ENCODE results near the gene SRSF4. TPM values are rescaled to one million over a fixed set of nuclear protein-coding genes. Genes with fewer than 3 reads are reported as not detected.

Gene SRSF4
- total and polyA plus RNA-seq, 8 donors = 66.0 to 138 (median 120) TPM

GRCh38 chr1:29210278-29211085 lies 28.8 kb upstream of the SRSF4 start:
- TF ChIP-seq CTCF (IDR thresholded peaks at IDR 0.05) = no peak
- peaks cover 0 to 56% of the 10 kb centered on the region in 2 donors for H3K36me3 ChIP-seq

GRCh38 chr1:29209173-29209572 lies 27.5 kb upstream of the SRSF4 start:
- no peak overlapping the region for H3K27ac ChIP-seq
- H3K27me3 ChIP-seq = no peaks in the 10 kb centered on the region
- ATAC-seq (peak; percentile 13), DNase-seq (no peak)
- no peaks in the 10 kb centered on the region for H3K9me3 ChIP-seq
- intact Hi-C loops (cut with DNase I) = loop anchor here in 1 of 2 donors (10.0 kb wide), 1 partner anchor 324 kb away; no protein-coding TSS in a partner anchor
- H3K4me1 ChIP-seq = no peaks in the 10 kb centered on the region
- H3K36me3 ChIP-seq = peaks cover 0 to 54% of the 10 kb centered on the region in 2 donors
- H3K4me3 ChIP-seq = no peak overlapping the region
- no peak for TF ChIP-seq CTCF (IDR thresholded peaks at IDR 0.05)

More at GRCh38 chr1:29210278-29211085, 28.8 kb upstream of the SRSF4 start:
- H3K9me3 ChIP-seq = no peaks in the 10 kb centered on the region
- ATAC-seq = peak; percentile 59
- no peak overlapping the region for H3K27ac ChIP-seq
- H3K4me1 ChIP-seq = no peaks in the 10 kb centered on the region
- H3K27me3 ChIP-seq = no peaks in the 10 kb centered on the region
- intact Hi-C loops (cut with DNase I) = no loop called here
- no peak for DNase-seq
- H3K4me3 ChIP-seq = no peak overlapping the region

- Histone ChIP-seq H3K9me3 (no peaks in the 10 kb centered on the region), H3K36me3 (peaks cover 0 to 53% of the 10 kb centered on the region in 2 donors)
- intact Hi-C loops (cut with DNase I) = loop anchor here in 1 of 2 donors (10.0 kb wide), 1 partner anchor 324 kb away; no protein-coding TSS in a partner anchor
Observed at GRCh38 chr1:29208442-29208841, 26.7 kb upstream of the SRSF4 start.

GRCh38 chr1:29202584-29203340 lies 21.1 kb upstream of the SRSF4 start:
- Histone ChIP-seq H3K4me1 (peaks cover 0 to 17% of the 10 kb centered on the region in 2 donors), H3K27me3 (no peaks in the 10 kb centered on the region), H3K9me3 (no peaks in the 10 kb centered on the region), H3K4me3 (no peak overlapping the region), H3K36me3 (peaks cover 0 to 51% of the 10 kb centered on the region in 2 donors), H3K27ac (peak overlapping the region; percentile 71 to 87)
- DNase-seq = peak; percentile 93 to 98 (median 95)
- peak; percentile 91 to 99 for TF ChIP-seq CTCF (IDR thresholded peaks at IDR 0.05)
- peak; percentile 94 for ATAC-seq
- intact Hi-C loops (cut with DNase I) = loop anchor here in 1 of 2 donors (10.0 kb wide), 1 partner anchor 318 kb away; no protein-coding TSS in a partner anchor

More at GRCh38 chr1:29208442-29208841, 26.7 kb upstream of the SRSF4 start:
- ATAC-seq (no peak), DNase-seq (no peak)
- Histone ChIP-seq H3K27ac (no peak overlapping the region), H3K4me1 (no peaks in the 10 kb centered on the region), H3K27me3 (no peaks in the 10 kb centered on the region), H3K4me3 (no peak overlapping the region)
- TF ChIP-seq CTCF (IDR thresholded peaks at IDR 0.05) = no peak
